Bone marrow (tissue), 2 donors: ENCODE results near the gene ARHGAP35.
"Not testable (repeated sequence)": the region's sequence is repeated elsewhere in the genome, so short reads cannot be mapped to it uniquely, and the experiment has no call there.

Experiments
- DNase-seq, 2 donors: peaks; one replicate each; lab custom pipeline; 2025; lab: John Stamatoyannopoulos, UW

Gene ARHGAP35

GRCh38 chr19:46844067-46844489, 16.7 kb upstream of the ARHGAP35 start:
- DNase-seq = no peak

GRCh38 chr19:46845959-46846459, 14.8 kb upstream of the ARHGAP35 start:
- no peak for DNase-seq

GRCh38 chr19:46847528-46847927, 13.3 kb upstream of the ARHGAP35 start:
- DNase-seq = no peak

GRCh38 chr19:46848389-46848788, 12.4 kb upstream of the ARHGAP35 start:
- DNase-seq = no peak

GRCh38 chr19:46849610-46850009, 11.2 kb upstream of the ARHGAP35 start:
- no peak for DNase-seq

GRCh38 chr19:46850228-46851203, 10.3 kb upstream of the ARHGAP35 start, which contains the start of gene AP2S1:
TSS of gene AP2S1 (minus strand) at chr19:46850846. CDS start at chr19:46850766, 80 bp downstream.
- peak; percentile 75 to 98 for DNase-seq

GRCh38 chr19:46852830-46853229, 8.0 kb upstream of the ARHGAP35 start:
- no peak for DNase-seq

GRCh38 chr19:46854698-46855097, 6.1 kb upstream of the ARHGAP35 start:
- DNase-seq = not testable (repeated sequence)

GRCh38 chr19:46856062-46857022, 4.5 kb upstream of the ARHGAP35 start:
- peak; percentile 62 to 92 for DNase-seq

- no peak for DNase-seq
Measured at GRCh38 chr19:46859637-46860124, 1.1 kb upstream of the ARHGAP35 start.

- DNase-seq = peak; percentile 96 to 99
Measured at GRCh38 chr19:46860125-46860845, 512 bp upstream of the ARHGAP35 start.

- no peak for DNase-seq
Measured at GRCh38 chr19:46861691-46862502, 1.1 kb downstream of the ARHGAP35 start.

- DNase-seq = no peak
Measured at GRCh38 chr19:46862503-46862834, 1.7 kb downstream of the ARHGAP35 start.

GRCh38 chr19:46862974-46863632, 2.3 kb downstream of the ARHGAP35 start:
- no peak for DNase-seq

GRCh38 chr19:46863818-46864629, 3.2 kb downstream of the ARHGAP35 start:
- no peak for DNase-seq

- DNase-seq = no peak
Measured at GRCh38 chr19:46866407-46867136, 5.8 kb downstream of the ARHGAP35 start.

- DNase-seq = no peak
Measured at GRCh38 chr19:46867170-46867569, 6.4 kb downstream of the ARHGAP35 start.
